Hepatocyte (in vitro differentiated cells): ENCODE results near the gene SRPK3. TPM values are rescaled to one million over a fixed set of nuclear protein-coding genes. Genes with fewer than 3 reads are reported as not detected.

Source experiments
- DNase-seq: peaks from one replicate; pipeline ENCODE4 v3.0.0-alpha.2; 2016; ENCODE audit warnings: low spot score
- H2AFZ ChIP-seq: fragments of 200-600 bp; sonication (generic); 2 replicates; pipeline ENCODE4 v1.6.0; 2016; ENCODE audit warnings: antibody characterized with exemption, mild to moderate bottlenecking
- H3K27ac ChIP-seq: fragments of 200-600 bp; sonication (generic); 2 replicates; pipeline ENCODE4 v1.5.1; 2016; ENCODE audit warnings: mild to moderate bottlenecking
- H3K27me3 ChIP-seq: fragments of 200-600 bp; sonication (generic); 2 replicates; pipeline ENCODE4 v1.6.1; 2016
- H3K36me3 ChIP-seq: fragments of 200-600 bp; sonication (generic); replicated peaks from 2 replicates; pipeline ENCODE4 v1.5.1; 2016; ENCODE audit warnings: low read depth; ENCODE audit not compliant: insufficient read depth
- H3K4me1 ChIP-seq: fragments of 200-600 bp; sonication (generic); 2 replicates; pipeline ENCODE4 v1.5.1; 2016; ENCODE audit warnings: mild to moderate bottlenecking, moderate library complexity; ENCODE audit not compliant: insufficient read depth
- H3K4me2 ChIP-seq: fragments of 200-600 bp; sonication (generic); 2 replicates; pipeline ENCODE4 v1.6.0; 2016
- H3K4me3 ChIP-seq: fragments of 200-600 bp; sonication (generic); 2 replicates; pipeline ENCODE4 v1.5.1; 2016; ENCODE audit warnings: mild to moderate bottlenecking
- H3K79me2 ChIP-seq: fragments of 200-600 bp; sonication (generic); 2 replicates; pipeline ENCODE4 v1.6.0; 2017; ENCODE audit warnings: mild to moderate bottlenecking
- H3K9me2 ChIP-seq: fragments of 200-600 bp; sonication (generic); replicated peaks from 2 replicates; pipeline ENCODE4 v1.6.0; 2017; ENCODE audit warnings: mild to moderate bottlenecking; ENCODE audit not compliant: insufficient read depth
- H3K9me3 ChIP-seq: fragments of 200-600 bp; sonication (generic); 2 replicates; pipeline ENCODE4 v1.5.1; 2016; ENCODE audit warnings: low read depth, mild to moderate bottlenecking
- H4K20me1 ChIP-seq: fragments of 200-600 bp; sonication (generic); 2 replicates; pipeline ENCODE4 v1.6.0; 2016; ENCODE audit warnings: mild to moderate bottlenecking; ENCODE audit not compliant: insufficient read depth, poor library complexity, severe bottlenecking
- EZH2 ChIP-seq: fragments of 200-600 bp; sonication (generic); IDR thresholded peaks from 2 replicates; pipeline ENCODE4 v1.6.1; 2016; ENCODE audit warnings: antibody characterized with exemption, mild to moderate bottlenecking, borderline replicate concordance
- EZH2phosphoT487 ChIP-seq: fragments of 200-600 bp; sonication (generic); IDR thresholded peaks from one replicate; pipeline ENCODE4 v1.6.1; 2018; ENCODE audit warnings: antibody characterized with exemption, mild to moderate bottlenecking, low read depth, moderate library complexity; ENCODE audit not compliant: unreplicated experiment, severe bottlenecking
- WGBS: methylation state at CpG from one replicate; pipeline ENCODE4 v1.1.6; 2016; ENCODE audit warnings: low lambda C conversion rate; ENCODE audit errors: missing lambda C conversion rate; 5-methylcytosine and 5-hydroxymethylcytosine counted together
- polyA plus RNA-seq: library from polyadenylated mRNA; unstranded; fragments of >200 nt; fragmentation: Nextera tagmentation; extraction: Ambion mirVana; gene quantifications from 2 replicates; pipeline ENCODE4 v1.2.1, GENCODE V29; 2016
- total RNA-seq: library from RNA; depleted of rRNA; stranded (reverse); fragments of >200 nt; gene quantifications from 2 replicates; pipeline ENCODE4 v1.2.3, GENCODE V29; 2014
- TF ChIP-seq, protein P1 (sequence below): fragments of 200-600 bp; sonication (generic); IDR thresholded peaks from 2 replicates; pipeline ENCODE4 v1.5.1; 2016; ENCODE audit warnings: antibody characterized with exemption, mild to moderate bottlenecking; ENCODE audit not compliant: poor library complexity

SRPK3 gene
- total and polyA plus RNA-seq, 2 experiments from 2014 or later, result 0.20 to 0.89 TPM

DNA sequence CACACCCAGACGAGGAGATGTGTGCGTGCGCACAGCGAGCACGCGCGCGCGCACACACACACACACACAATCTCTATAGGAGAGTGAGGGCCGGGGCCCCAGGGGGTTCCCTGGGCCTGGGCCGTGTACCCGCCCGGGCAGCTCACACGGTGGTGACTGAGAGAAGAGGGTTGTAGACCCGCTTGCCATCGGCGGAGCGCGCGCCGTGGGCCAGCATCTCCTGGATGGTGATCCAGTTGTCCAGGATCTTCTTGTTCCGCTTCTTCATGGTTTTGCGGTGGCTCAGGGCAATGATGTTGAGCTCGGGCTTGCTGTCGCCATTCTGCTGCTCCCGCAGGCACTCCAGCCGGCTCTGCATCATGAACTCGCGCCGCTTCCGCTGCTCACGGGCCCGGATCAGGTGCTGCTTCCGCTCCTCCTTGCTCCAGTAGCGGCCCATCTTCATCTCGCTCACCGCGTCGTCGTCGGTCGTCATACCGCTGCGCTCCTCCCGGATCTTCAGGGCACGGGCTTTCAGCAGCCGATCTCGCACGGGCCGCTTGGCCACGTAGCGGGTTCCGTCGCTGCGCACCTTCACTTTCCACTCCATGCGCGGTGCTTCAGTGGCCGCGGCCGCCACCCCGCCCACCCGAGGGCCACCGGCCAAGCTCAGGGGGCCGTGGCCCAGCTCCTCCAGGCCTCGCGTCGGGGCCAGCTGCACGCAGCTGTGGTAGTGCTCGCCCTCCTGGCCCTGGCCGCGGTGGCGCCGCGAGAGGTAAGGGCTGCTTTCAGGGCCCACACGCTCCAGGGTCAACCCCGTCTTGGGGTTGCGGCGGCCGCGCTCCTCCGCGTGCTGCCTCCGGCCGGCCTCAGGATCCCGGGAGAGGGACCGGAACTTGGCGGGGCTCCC is 22.6 kb downstream of the SRPK3 start:
- Histone ChIP-seq H3K4me2 (no peak overlapping the region), H3K36me3 (no peaks in the 10 kb centered on the region), H3K27me3 (no peaks in the 10 kb centered on the region), H3K9me2 (no peaks in the 10 kb centered on the region), H3K27ac (no peak overlapping the region), H3K4me1 (no peaks in the 10 kb centered on the region), H2AFZ (no peak overlapping the region), H4K20me1 (no peaks in the 10 kb centered on the region), H3K4me3 (no peak overlapping the region), H3K79me2 (no peaks in the 10 kb centered on the region), H3K9me3 (no peaks in the 10 kb centered on the region)
- WGBS, result 97% methylated on average over 74 of the region's 87 CpGs
- TF ChIP-seq EZH2 (no peak), EZH2phosphoT487 (no peak)
- TF ChIP-seq, protein P1, sequence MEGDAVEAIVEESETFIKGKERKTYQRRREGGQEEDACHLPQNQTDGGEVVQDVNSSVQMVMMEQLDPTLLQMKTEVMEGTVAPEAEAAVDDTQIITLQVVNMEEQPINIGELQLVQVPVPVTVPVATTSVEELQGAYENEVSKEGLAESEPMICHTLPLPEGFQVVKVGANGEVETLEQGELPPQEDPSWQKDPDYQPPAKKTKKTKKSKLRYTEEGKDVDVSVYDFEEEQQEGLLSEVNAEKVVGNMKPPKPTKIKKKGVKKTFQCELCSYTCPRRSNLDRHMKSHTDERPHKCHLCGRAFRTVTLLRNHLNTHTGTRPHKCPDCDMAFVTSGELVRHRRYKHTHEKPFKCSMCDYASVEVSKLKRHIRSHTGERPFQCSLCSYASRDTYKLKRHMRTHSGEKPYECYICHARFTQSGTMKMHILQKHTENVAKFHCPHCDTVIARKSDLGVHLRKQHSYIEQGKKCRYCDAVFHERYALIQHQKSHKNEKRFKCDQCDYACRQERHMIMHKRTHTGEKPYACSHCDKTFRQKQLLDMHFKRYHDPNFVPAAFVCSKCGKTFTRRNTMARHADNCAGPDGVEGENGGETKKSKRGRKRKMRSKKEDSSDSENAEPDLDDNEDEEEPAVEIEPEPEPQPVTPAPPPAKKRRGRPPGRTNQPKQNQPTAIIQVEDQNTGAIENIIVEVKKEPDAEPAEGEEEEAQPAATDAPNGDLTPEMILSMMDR, result no peak
- no peak for DNase-seq

- no peak overlapping the region for H3K4me2 ChIP-seq
- no peak for DNase-seq
- TF ChIP-seq, protein P1, result no peak
- TF ChIP-seq EZH2phosphoT487 (no peak), EZH2 (no peak)
- no peaks in the 10 kb centered on the region for H3K9me3 ChIP-seq
- H3K27ac ChIP-seq, result no peak overlapping the region
- no peaks in the 10 kb centered on the region for H3K79me2 ChIP-seq
- H2AFZ ChIP-seq, result no peak overlapping the region
- 90% methylated on average over 21 of the region's 34 CpGs for WGBS
- no peaks in the 10 kb centered on the region for H4K20me1 ChIP-seq
- H3K9me2 ChIP-seq, result no peaks in the 10 kb centered on the region
- H3K4me3 ChIP-seq, result no peak overlapping the region
- no peaks in the 10 kb centered on the region for H3K4me1 ChIP-seq
- no peaks in the 10 kb centered on the region for H3K27me3 ChIP-seq
- H3K36me3 ChIP-seq, result no peaks in the 10 kb centered on the region
Measured at GRCh38 chrX:153804100-153804595, 23.3 kb downstream of the SRPK3 start.

- DNase-seq, result no peak
- no peak overlapping the region for H3K4me2 ChIP-seq
- H3K4me1 ChIP-seq, result no peaks in the 10 kb centered on the region
- H3K79me2 ChIP-seq, result no peaks in the 10 kb centered on the region
- TF ChIP-seq, protein P1, result no peak
- TF ChIP-seq EZH2 (no peak), EZH2phosphoT487 (no peak)
- H3K27me3 ChIP-seq, result no peaks in the 10 kb centered on the region
- WGBS, result 96% methylated on average over 21 of the region's 25 CpGs
- no peaks in the 10 kb centered on the region for H3K36me3 ChIP-seq
- H2AFZ ChIP-seq, result no peak overlapping the region
- no peak overlapping the region for H3K27ac ChIP-seq
- H3K4me3 ChIP-seq, result no peak overlapping the region
- no peaks in the 10 kb centered on the region for H3K9me3 ChIP-seq
- no peaks in the 10 kb centered on the region for H3K9me2 ChIP-seq
- H4K20me1 ChIP-seq, result no peaks in the 10 kb centered on the region
Measured at GRCh38 chrX:153804621-153805020, 23.8 kb downstream of the SRPK3 start.
